ENCODE data around the gene LRRC30. TPM values are rescaled to one million over a fixed set of nuclear protein-coding genes. Genes with fewer than 3 reads are reported as not detected.

LRRC30 gene
- total RNA-seq, 1 donor from 2014 or later: not detected

DNA sequence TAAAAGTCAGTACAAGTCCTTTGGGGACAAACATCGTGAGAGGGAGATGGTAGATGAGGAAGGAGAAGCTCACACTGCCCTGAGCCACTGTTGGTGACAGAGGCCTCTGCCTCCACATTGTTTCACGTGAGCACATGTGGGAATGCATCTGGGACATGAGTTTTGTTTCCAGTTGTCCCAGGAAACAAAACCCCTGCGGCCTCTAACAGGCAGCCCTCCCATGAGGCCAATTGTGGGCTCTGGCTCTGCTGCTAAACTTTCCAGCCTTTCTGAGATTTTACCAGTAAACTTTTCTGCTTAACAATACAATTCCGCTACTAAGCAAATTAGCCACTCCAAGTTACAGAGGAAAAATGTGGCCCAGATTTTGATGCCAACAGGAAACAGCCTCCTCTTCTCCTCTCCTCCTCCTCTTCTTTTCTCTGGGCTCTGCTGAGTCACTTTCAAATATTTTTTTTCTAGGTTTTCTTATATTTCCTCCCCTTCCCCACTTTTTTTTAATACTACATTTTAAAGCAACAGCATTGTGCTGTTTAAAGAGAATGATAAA lies 23.4 kb upstream of the LRRC30 start:
- DNase-seq (ENCODE audit: low spot score): peak; percentile 47
- Mint-ChIP-seq H3K9me3 (no peaks in the 10 kb centered on the region), H3K27me3 (ENCODE audit: insufficient read depth, low read depth) (peaks cover 3% of the 10 kb centered on the region), H3K36me3 (no peaks in the 10 kb centered on the region), H3K4me1 (peaks cover 49% of the 10 kb centered on the region), H3K4me3 (peak overlapping the region; percentile 49), H3K27ac (peak overlapping the region; percentile 14)
- Histone ChIP-seq H3K4me2 (peak overlapping the region; percentile 5), H3K4me1 (peaks cover 34% of the 10 kb centered on the region), H3F3A (ENCODE audit: low read depth) (peaks cover 27% of the 10 kb centered on the region), H3K36me3 (no peaks in the 10 kb centered on the region), H3K9ac (no peak overlapping the region), H3K4me3 (no peak overlapping the region), H3K27me3 (no peaks in the 10 kb centered on the region), H3K79me2 (ENCODE audit: low read depth) (no peaks in the 10 kb centered on the region), H3K9me3 (ENCODE audit: low read depth) (no peaks in the 10 kb centered on the region), H4K20me1 (ENCODE audit: low read depth) (no peaks in the 10 kb centered on the region), H3K27ac (peak overlapping the region; percentile 11), H2AFZ (replicated peaks) (peak overlapping the region; percentile 93)
- TF ChIP-seq EZH2 (IDR thresholded peaks at IDR 0.05) (no peak), EZH2phosphoT487 (IDR thresholded peaks at IDR 0.05) (no peak)
- TF ChIP-seq, protein P1, sequence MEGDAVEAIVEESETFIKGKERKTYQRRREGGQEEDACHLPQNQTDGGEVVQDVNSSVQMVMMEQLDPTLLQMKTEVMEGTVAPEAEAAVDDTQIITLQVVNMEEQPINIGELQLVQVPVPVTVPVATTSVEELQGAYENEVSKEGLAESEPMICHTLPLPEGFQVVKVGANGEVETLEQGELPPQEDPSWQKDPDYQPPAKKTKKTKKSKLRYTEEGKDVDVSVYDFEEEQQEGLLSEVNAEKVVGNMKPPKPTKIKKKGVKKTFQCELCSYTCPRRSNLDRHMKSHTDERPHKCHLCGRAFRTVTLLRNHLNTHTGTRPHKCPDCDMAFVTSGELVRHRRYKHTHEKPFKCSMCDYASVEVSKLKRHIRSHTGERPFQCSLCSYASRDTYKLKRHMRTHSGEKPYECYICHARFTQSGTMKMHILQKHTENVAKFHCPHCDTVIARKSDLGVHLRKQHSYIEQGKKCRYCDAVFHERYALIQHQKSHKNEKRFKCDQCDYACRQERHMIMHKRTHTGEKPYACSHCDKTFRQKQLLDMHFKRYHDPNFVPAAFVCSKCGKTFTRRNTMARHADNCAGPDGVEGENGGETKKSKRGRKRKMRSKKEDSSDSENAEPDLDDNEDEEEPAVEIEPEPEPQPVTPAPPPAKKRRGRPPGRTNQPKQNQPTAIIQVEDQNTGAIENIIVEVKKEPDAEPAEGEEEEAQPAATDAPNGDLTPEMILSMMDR (IDR thresholded peaks at IDR 0.05): no peak

DNA sequence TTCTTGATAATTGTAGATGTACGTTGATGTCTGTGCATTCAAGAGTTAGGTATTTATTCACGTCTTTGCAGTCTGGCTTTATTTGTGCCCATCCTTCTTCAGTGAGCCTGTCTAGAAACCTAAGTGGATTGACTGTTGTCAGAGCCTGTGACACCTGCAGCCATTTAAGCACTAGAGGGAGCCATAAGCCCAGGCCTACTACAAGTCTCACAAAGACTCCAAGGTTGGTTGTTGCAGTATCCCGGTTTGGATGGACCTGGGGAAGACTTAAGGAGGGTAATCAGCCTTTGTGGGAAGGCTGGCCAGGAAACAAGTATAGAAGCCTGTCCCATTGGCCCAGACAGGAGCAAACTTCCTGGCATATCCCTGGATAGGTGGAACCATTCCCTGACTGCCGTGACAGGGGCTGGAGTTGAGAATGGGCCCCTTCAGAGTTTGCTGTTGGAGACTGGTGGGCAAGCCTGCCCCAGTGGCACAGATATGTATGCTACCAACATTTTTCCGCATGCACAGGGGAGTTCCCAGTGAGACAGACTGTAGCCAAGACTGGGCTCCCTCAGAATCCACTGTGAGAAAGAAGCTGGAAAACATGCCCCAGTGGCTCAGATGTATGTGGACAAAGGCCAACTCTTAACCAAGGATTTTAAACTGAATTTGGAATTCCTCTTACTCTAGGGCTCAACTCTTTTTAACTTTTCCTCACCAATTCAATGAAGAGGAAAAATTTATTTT lies 9.3 kb upstream of the LRRC30 start:
- H3F3A ChIP-seq (ENCODE audit: low read depth): no peaks in the 10 kb centered on the region
- peak; percentile 91 for DNase-seq (ENCODE audit: low spot score)
- H3K4me1 ChIP-seq: peaks cover 16% of the 10 kb centered on the region
- no peaks in the 10 kb centered on the region for H3K79me2 ChIP-seq (ENCODE audit: low read depth)
- Mint-ChIP-seq H3K9me3 (no peaks in the 10 kb centered on the region), H3K36me3 (no peaks in the 10 kb centered on the region), H3K4me1 (peaks cover 27% of the 10 kb centered on the region), H3K4me3 (no peak overlapping the region), H3K27ac (no peak overlapping the region), H3K27me3 (ENCODE audit: insufficient read depth, low read depth) (peaks cover 2% of the 10 kb centered on the region)
- no peaks in the 10 kb centered on the region for H3K9me3 ChIP-seq (ENCODE audit: low read depth)
- H3K27ac ChIP-seq: no peak overlapping the region
- no peaks in the 10 kb centered on the region for H4K20me1 ChIP-seq (ENCODE audit: low read depth)
- H3K36me3 ChIP-seq: no peaks in the 10 kb centered on the region
- no peaks in the 10 kb centered on the region for H3K27me3 ChIP-seq
- no peak overlapping the region for H3K4me2 ChIP-seq
- TF ChIP-seq, protein P1 (IDR thresholded peaks at IDR 0.05): peak; percentile 95
- no peak for TF ChIP-seq EZH2 (IDR thresholded peaks at IDR 0.05)
- no peak overlapping the region for H3K9ac ChIP-seq
- peak overlapping the region; percentile 41 for H2AFZ ChIP-seq (replicated peaks)
- no peak overlapping the region for H3K4me3 ChIP-seq

DNA sequence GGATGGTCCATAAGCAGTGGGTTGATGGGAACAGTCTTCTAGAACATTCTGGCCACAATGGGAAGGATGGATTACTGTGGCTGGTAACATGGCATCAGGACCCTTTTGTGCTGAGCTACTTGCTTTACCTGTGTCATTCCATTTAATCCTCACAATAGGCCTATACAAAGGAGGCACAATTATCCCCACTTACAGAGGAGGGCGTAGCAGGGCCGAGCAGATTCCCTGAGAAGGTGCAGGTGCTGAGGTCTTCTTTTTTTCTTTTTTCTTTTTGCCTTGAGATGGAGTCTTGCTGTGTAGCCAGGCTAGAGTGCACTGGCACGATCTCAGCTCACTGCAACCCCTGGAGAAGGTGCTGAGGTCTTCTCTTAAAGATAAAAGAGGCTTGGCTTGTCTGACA lies 6.7 kb upstream of the LRRC30 start:
- no peak overlapping the region for H3K4me2 ChIP-seq
- H3K4me3 ChIP-seq: no peak overlapping the region
- H3K36me3 ChIP-seq: no peaks in the 10 kb centered on the region
- H3K4me3 Mint-ChIP-seq: no peak overlapping the region
- H4K20me1 ChIP-seq (ENCODE audit: low read depth): no peaks in the 10 kb centered on the region
- no peak for TF ChIP-seq EZH2phosphoT487 (IDR thresholded peaks at IDR 0.05)
- TF ChIP-seq, protein P1 (IDR thresholded peaks at IDR 0.05): no peak
- no peak for TF ChIP-seq EZH2 (IDR thresholded peaks at IDR 0.05)
- no peak for DNase-seq (ENCODE audit: low spot score)
- peaks cover 13% of the 10 kb centered on the region for H3K4me1 ChIP-seq
- H3K36me3 Mint-ChIP-seq: no peaks in the 10 kb centered on the region
- no peak overlapping the region for H3K27ac ChIP-seq
- H3K79me2 ChIP-seq (ENCODE audit: low read depth): no peaks in the 10 kb centered on the region
- no peaks in the 10 kb centered on the region for H3K9me3 Mint-ChIP-seq
- H3K27ac Mint-ChIP-seq: peak overlapping the region; percentile 47
- H3F3A ChIP-seq (ENCODE audit: low read depth): no peaks in the 10 kb centered on the region
- H2AFZ ChIP-seq (replicated peaks): no peak overlapping the region
- peaks cover 26% of the 10 kb centered on the region for H3K4me1 Mint-ChIP-seq
- no peaks in the 10 kb centered on the region for H3K9me3 ChIP-seq (ENCODE audit: low read depth)
- H3K27me3 Mint-ChIP-seq (ENCODE audit: insufficient read depth, low read depth): peaks cover 2% of the 10 kb centered on the region
- H3K9ac ChIP-seq: no peak overlapping the region
- H3K27me3 ChIP-seq: no peaks in the 10 kb centered on the region
